ENCODE measurements around the gene CEND1.

Gene CEND1

DNA sequence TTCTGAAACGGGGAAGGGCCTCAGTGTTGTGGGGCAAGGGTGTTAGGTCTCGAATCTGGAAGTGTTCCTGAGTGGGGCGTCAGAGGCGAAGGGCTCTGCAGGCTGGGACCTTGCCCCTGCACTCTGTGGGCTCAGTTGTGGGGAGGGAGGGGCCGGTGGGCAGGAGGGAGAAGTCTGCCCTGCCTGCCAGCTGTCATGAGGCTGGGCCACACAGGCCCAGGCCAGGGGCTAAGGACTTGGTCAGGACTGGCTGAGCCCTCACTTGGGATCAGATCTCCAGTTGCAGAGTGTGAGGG lies 38.0 kb upstream of the CEND1 start, which contains the start of gene CRACR2B:
Gene CRACR2B (plus strand): TSS at position 23 of the 296 bp plus-strand sequence. CDS start 689 bp downstream, outside the sequence.
- no peak for DNase-seq

DNA sequence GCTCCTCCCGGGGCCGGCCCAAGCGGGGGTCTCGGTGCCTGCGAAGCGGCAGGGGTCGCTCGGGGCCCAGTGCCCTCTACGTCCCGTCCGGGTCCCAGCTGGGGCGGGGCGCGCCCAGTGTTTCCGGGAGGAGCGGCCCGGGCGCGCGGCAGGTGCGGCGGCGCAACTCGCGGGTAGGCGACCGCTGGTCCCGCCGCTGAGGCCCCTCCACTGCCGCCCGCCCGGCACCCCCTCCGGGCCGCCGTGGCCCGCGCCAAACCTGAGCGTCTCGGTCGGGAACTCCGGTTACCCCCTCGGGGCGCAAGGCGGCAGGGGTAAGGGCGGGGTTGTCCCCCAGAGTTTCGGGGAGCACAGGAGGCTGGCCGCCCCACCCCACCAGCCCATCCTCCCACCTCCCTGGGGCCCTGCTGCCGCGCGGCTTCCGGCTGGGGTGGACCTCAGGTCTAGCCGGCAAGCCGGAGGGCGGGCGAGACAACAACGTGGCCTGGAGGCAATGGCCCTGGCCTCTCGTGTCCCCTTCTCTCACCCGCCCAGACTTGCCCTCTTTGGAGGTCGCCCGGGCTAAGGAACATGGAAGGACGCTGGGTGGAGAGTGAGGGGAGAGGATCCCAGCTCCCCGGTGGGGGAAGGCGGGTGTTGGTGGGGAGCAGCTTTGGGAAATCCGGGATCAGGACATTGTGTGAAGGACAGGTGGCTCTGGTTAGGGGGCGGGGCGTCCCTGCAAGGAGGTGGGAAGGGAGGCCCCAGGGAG lies 37.4 kb upstream of the CEND1 start:
- no peak for DNase-seq

DNA sequence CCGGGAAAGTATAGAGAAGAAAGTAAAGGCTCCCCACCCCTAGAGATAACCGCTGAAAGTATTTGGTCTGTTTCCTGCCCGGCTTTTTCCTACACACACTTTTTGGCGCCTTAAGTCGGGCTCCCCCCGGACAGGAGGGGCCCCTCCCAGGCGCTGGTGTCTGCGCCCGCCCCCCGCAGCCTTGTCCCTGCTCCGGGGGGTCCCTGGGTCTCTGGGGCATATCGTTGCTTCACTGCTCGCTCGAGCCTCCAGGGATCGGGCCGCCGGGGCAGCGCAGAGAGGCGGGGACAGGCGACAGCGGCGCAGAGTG lies 36.9 kb upstream of the CEND1 start:
- no peak for DNase-seq

DNA sequence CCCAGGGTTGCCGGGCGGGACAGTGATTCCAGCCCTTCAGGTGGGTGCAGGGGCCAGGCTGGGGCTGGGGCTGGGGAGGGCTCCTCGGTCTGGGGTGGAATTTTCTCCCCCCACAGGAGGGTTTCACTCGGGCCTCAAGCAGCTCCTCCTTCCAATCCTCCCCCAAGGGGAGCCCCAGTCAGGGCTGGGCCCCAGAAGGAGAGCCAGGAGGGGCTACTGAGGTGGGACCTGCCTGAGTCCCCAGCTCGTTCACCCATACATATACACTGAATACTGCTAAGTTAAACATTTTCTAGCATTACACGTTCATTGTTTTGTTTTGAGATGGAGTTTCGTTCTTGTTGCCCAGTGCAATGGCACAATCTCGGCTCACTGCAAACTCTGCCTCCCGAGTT lies 36.3 kb upstream of the CEND1 start:
- DNase-seq, result no peak

DNA sequence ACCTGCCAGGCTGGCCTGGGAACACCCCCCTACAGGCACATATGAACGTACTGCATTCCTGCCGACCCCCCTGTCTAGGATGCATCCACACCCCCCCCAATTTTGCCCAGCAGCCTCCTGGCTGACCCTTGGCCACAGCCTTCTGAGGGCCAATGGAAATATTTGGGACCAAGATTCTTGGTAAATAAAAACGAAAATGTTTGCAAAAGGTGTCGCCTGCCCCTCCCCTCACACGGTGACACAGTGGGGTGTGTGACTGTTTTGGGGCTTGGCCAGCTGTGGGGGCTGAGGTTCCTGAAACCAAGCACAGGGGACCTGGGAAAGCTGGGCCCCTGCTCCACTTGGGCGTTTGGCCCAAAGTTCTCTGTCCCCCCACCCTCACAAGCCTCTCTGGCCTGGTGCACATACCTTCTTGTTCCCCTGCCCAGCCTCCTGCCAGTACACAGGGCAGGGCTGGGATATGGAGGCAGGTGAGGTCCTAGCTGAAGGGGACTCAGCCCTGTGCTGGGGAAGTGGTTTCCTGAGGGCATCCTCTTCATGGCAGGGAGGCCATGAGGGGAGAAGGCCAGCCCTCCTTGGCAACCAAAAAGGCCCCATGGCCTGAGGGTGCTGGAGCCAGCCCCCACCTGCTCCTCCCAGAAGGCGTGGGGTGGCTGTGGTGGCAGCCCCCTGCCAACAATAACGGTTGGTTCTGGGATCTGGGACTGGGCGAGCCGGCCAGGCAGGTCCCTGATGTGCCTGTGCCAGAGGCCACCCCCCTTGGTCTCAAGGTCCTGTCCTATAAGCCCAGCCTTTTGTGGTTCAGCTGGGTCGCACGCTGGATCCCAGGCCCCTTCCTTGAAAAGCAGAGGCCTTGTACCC lies 35.7 kb upstream of the CEND1 start:
- DNase-seq, result no peak

DNA sequence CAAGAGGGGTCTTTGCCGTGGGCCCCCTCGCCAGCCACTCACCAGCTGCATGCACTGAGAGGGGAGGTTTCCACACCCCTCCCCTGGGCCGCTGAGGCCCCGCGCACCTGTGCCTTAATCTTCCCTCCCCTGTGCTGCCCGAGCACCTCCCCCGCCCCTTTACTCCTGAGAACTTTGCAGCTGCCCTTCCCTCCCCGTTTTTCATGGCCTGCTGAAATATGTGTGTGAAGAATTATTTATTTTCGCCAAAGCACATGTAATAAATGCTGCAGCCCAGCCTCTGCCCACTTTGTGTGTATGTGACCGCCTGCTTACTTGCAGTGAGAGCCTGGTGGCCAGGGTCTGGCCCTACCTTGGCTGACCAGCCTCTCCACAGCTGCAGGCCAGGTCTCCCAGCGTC lies 35.1 kb upstream of the CEND1 start:
- no peak for DNase-seq

DNA sequence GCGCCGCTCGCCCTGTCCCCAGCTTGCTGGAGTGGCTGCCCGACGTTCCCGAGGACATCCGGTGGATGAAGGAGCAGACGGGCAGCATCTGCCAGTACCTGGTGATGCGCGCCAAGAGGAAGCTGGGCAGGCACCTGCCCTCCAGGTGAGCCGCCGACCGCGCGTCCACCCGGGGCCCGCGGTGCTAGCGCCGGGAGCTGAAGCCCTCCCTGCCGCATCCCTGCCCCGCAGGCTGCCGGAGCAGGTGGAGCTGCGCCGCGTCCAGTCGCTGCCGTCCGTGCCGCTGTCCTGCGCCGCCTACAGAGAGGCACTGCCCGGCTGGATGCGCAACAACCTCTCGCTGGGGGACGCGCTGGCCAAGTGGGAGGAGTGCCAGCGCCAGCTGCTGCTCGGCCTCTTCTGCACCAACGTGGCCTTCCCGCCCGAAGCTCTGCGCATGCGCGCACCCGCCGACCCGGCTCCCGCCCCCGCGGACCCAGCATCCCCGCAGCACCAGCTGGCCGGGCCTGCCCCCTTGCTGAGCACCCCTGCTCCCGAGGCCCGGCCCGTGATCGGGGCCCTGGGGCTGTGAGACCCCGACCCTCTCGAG lies 34.5 kb upstream of the CEND1 start:
- DNase-seq, result peak in 27 of 58 donors; percentile 19 to 67 (median 38)

DNA sequence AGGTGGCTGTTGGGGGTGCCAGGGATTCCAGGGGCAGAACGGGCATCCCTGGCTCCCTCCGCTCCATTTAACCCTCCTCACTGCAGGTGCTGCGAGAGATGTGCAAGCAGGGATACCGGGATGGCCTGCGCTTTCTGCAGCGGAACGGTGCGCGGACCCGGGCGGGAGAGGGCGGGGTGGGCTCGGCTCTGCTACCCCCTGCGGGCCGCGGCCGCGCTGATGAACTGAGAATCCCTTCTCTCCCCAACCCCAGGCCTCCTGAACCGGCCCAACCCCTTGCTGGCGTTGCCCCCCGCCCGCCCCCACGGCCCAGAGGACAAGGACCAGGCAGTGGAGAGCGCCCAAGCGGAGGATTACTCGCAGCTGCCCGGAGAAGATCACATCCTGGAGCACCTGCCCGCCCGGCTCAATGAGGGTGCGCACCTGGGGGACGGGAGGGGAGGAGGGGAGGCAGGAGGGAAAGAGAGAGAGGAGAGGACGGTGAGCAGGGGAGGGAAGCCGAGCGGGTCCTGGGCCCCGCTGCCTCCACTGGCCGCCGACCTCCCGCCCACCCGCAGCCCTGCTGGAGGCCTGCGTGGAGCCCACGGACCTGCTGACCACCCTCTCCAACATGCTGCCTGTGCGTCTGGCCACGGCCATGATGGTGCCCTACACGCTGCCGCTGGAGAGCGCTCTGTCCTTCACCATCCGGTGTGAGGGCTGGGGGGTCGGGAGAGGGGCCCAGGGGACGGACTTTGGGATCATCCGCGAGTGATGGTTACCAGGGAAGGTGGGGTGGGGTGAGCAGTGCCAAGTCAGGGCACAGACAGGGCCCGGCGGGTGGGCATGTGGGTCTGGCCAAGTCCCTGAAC lies 33.8 kb upstream of the CEND1 start:
- no peak for DNase-seq

DNA sequence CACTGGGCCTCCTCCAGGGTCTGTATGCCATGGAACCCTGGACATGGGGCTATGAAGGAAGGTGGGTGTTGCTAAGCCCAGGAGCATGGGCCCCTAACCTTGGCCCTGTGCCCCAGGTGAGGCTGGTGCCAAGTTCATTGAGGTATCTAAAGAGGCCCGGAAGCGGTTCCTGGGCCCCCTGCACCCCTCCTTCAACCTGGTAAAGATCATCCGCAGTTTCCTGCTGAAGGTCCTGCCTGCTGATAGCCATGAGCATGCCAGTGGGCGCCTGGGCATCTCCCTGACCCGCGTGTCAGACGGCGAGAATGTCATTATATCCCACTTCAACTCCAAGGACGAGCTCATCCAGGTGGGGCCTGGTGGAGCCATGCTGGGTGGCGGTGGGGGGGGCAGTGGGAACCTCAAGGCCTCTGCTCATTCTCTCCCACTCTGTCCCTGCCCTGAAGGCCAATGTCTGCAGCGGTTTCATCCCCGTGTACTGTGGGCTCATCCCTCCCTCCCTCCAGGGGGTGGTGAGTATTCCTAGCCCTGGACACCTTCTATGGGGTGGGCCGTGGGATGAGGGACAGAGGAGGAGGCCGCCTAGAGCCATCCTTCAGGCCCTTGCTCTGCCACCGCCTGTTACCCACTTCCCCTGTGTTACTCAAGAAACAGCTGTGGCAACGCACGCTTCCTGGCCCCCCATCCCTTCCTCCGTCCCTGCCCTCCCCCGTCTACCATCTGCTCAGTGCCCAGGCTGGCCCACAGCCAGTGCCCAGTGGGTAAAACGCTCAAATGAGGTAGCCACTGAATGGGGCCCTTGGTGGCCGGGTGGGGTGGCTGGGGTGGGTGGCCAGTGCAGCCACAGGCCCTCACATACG lies 31.9 kb upstream of the CEND1 start:
- DNase-seq, result peak in 9 of 58 donors; percentile 20 to 46 (median 31)

DNA sequence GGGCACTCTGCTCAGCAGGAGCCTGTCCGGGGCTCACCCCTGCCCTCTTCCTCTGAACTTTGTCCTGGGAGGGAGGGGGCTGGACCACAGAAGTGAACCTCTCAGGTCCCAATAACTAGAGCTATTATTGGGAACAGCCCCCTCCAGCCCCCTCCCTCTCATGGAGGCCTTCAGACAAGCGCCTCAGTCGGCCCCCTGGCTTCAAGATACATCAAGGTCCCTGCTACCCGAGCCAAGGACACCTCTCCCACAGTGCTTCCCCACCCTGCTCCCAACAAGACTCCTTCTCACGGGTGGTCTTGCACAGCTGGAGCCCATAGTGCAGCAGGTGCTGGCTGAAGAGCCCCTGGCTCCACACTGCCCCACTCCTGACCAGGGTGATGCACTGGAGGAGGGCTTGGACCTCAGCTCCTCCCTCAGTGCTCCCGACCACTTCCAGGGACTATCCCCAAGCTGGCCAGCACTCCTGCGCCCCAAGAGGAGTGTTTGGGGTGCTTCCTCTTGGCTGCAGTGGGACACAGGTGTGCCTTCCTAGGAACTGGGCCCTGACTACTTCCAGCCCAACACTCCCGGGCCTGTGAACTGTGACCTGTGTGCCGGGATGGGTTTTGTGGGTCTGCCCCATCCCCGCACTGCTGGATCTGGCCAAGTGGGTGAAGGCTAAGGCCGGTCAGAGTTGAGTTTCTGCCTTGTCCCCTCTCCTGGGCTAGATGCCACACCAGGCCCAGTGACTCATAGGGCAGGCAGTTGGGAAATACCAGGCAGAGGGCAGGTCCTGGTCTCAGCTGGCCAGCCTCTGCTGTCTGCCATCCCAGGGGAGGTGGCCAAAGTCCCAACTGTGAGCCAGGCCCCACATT lies 31.0 kb upstream of the CEND1 start:
- peak in 16 of 58 donors; percentile 20 to 79 (median 38) for DNase-seq

DNA sequence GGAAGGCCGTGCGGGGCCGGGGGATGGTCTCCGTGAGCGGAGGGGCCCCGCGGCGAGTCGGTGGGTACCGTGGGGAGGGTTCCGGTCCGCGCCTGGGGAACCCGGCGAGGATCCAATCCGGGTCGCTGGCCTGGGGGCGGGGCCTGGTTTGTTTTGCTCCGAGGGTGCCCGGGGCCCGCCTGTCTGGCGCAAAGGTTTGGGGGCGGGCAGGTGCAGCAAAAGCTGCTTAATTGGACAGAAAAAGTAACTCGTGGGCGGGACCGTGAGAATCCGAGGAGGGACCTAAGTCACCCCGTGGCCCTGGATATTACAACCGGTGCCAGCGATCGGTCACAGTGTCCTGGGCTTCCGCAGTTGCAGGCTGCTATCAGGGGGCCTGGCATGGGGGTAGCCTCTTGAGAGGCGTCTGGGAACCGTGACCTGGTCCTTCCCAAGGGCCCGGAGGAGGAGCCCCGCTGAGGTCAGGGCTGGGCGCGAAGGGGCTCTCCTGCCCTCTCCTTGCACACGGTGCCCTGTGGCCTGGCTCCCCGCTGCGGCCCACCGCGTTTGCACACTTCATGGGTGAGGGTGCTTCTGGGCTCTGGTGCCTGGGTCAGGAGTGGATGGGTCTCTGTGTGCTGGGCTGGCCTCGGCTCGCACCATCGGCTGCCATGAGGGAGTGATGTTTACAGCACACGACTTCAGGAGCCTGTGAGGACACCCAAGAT lies 30.2 kb upstream of the CEND1 start:
- DNase-seq, result peak in 43 of 58 donors; percentile 32 to 75 (median 59)

DNA sequence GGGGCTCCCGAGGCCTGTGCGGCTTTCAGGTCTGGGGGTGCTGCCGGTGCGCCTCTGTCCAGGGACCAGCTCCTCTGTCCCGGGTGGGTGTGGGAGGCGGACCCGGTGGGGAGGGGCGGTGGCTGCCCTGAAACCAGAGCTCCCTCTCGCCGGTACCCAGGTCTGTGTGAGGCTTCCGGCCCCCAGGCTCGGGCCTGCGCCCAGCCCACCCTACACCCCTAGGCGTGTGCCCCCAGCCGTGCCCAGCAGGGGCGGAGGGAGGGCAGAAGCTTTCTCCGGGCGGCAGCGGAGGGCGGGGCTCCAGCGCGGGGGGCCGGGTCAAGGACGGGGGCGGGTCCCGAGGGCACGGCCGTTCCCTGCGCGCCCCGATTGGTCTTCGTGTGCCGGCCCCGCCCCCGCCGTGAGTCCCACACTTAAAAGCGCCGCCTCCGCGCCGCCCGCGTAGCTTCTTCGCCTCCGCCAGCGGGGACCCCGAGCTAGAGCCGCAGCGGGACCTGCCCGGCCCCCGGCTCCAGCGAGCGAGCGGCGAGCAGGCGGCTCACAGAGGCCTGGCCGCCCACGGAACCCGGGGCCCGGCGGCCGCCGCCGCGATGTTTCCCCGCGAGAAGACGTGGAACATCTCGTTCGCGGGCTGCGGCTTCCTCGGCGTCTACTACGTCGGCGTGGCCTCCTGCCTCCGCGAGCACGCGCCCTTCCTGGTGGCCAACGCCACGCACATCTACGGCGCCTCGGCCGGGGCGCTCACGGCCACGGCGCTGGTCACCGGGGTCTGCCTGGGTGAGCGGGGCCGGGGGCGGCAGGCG lies 29.4 kb upstream of the CEND1 start:
- DNase-seq, result peak; percentile 43 to 94 (median 84)

DNA sequence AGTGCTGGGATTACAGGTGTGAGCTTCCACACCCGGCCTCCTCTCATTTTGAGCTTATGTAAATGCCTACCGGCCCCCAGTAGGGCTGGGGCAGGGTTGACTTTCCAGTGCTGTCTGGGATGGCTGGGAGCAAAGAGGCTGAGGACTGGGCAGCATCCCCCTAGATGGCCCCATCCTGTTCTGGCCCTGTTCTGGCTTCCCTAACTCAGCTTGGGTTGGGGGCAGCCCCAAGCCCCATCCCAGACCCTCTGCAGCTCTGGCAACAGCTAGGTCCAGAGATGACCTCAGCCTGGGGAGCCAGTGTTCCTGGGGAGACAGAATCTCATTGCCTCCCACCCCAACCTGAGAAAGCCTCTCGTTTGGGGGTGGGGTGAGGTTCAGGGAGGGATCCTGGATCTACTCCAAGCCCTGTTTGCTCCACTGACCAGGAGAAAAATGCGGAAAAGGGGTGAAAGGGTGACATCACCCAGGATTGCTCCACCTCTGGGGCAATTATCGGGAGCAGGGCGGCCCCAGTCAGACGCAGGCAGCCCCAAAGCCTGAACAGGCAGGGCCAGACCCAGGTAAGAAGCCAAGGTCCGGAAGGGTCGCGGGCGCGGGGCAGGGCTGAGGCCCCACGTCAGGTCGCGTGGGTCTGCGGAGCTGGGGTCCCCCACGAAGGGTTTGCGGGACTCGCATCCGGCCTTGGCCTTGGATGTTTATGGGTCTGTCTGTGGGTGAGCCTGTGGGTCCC lies 28.7 kb upstream of the CEND1 start, which contains the start of gene PNPLA2:
Gene PNPLA2 (plus strand): TSS at position 519 of the 733 bp plus-strand sequence. CDS start 805 bp downstream, outside the sequence.
- no peak for DNase-seq

DNA sequence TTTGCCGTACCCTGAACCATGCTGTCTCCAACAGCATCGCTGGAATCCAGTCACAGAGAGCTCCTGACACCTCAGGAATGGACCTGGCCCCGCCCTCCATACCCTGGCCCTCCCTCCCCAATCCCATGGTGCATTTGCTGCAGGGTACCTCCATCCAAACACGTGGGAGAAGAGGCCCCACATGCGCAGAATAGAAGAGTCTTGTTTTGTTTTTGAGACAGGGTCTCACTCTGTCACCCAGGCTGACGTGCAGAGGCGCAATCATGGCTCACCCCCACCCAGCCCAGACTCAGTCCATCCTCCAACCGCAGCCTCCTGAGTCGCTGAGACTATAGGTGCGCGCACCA lies 26.5 kb upstream of the CEND1 start:
- no peak for DNase-seq

DNA sequence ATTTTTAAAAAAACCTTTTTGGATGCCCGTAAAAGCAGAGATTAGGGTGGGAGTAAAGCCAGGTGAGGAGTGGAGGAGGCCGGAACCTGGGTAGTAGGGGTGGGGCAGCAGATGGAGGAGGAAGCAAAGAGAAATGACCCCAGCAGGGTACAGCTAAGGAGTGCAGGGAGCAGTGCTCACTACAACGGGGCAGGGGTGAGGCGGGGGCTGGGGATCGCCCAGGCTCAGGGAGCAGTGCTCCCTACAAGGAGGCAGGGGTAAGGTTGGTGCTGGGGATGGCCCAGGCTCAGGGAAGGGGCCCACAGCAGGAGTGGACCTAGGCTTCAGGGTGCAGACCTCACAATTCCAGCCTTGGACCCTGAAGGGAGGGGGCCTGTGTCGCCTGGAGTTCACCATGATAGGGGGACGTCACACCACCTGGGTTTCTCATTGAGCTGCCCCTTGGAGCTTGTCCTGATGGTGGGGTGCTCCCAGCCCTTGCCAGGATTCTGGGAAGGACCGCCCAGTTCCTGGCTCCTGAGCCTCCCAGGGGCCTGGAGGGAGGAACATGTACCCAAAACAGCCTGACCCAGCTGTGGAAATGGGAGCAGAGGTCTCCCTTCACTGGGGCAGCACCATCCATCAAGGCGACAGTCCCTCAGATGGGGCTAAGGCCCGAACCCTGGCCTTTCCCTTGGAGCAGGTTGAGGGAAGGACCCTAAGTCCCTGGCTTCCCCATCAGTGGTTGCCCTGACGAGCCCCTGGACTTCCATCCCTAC lies 26.0 kb upstream of the CEND1 start:
- DNase-seq, result no peak

DNA sequence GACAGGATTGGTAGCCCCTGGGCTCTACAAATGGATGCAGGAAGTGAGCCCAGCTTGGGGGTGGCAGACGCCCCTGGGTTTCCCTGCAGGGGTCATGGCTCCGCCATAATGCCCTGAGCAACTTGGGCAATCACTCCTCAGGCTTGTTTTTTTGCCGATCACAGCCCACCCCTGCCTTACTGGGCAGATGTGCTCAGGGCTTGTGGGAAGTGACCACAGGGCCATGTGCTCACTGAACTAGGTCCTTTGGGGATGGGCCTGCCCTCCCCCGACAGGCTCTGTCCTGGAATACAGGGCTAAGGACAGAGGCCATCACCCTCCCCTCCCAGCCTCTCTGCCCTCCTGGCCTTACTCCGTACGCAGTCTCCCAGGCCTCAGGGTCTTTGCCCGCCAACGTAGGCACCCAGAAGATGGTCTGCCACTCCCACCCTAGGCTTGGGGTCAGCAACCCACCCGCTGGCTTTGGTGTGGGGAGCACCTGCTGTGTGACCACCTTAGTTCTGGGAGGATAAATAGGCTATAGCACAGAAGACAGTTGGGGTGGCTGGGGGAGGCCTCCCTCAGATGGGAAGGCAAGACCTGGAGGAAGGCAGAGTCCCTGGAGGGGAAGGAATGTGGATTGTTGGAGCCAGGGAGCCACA lies 23.7 kb upstream of the CEND1 start:
- DNase-seq, result no peak

Measured in anterior cingulate cortex (tissue), 58 donors.